ENCODE results near the gene SIAE. TPM values are rescaled to one million over a fixed set of nuclear protein-coding genes. Genes with fewer than 3 reads are reported as not detected.

Gene SIAE
- total and polyA plus RNA-seq, 9 donors: 4.9 to 10.0 (median 6.2) TPM

GRCh38 chr11:124669193-124669592 is 4.3 kb downstream of the SIAE start:
- H3K4me3 ChIP-seq (ENCODE audit: low read length): no peak overlapping the region
- H3K27me3 ChIP-seq (ENCODE audit: control insufficient read depth, insufficient read depth, low read length): peaks cover 2% of the 10 kb centered on the region
- no peak overlapping the region for H3K27ac ChIP-seq (ENCODE audit: low read length)
- H3K9me3 ChIP-seq (replicated peaks; ENCODE audit: control insufficient read depth, low read depth, low read length): no peaks in the 10 kb centered on the region
- peaks cover 3% of the 10 kb centered on the region for H3K36me3 ChIP-seq (ENCODE audit: control insufficient read depth, insufficient read depth, low read length)
- WGBS (ENCODE audit: insufficient coverage): 0% methylated on average over 1 of the region's 8 CpGs
- peaks cover 9% of the 10 kb centered on the region for H3K4me1 ChIP-seq (ENCODE audit: control insufficient read depth, insufficient read depth, low read length)
- peak; percentile 46 for DNase-seq

- Histone ChIP-seq H3K27ac (ENCODE audit: low read length) (no peak overlapping the region), H3K27me3 (ENCODE audit: control insufficient read depth, insufficient read depth, low read length) (no peaks in the 10 kb centered on the region), H3K4me3 (ENCODE audit: low read length) (no peak overlapping the region), H3K36me3 (ENCODE audit: control insufficient read depth, insufficient read depth, low read length) (peaks cover 3% of the 10 kb centered on the region), H3K9me3 (replicated peaks; ENCODE audit: control insufficient read depth, low read depth, low read length) (no peaks in the 10 kb centered on the region), H3K4me1 (ENCODE audit: control insufficient read depth, insufficient read depth, low read length) (no peaks in the 10 kb centered on the region)
- WGBS (ENCODE audit: insufficient coverage): 91% methylated on average over 3 of the region's 3 CpGs
- DNase-seq: no peak
Measured at GRCh38 chr11:124667601-124668000, 5.9 kb downstream of the SIAE start.

- Histone ChIP-seq H3K27ac (ENCODE audit: low read length) (no peak overlapping the region), H3K9me3 (replicated peaks; ENCODE audit: control insufficient read depth, low read depth, low read length) (no peaks in the 10 kb centered on the region), H3K4me1 (ENCODE audit: control insufficient read depth, insufficient read depth, low read length) (no peaks in the 10 kb centered on the region), H3K36me3 (ENCODE audit: control insufficient read depth, insufficient read depth, low read length) (peaks cover 3% of the 10 kb centered on the region), H3K4me3 (ENCODE audit: low read length) (no peak overlapping the region), H3K27me3 (ENCODE audit: control insufficient read depth, insufficient read depth, low read length) (no peaks in the 10 kb centered on the region)
- no CpG with 5 or more reads among the region's 2 CpGs for WGBS (ENCODE audit: insufficient coverage)
- DNase-seq: no peak
Measured at GRCh38 chr11:124663861-124664260, 9.7 kb downstream of the SIAE start.

- WGBS (ENCODE audit: insufficient coverage): 67% methylated on average over 2 of the region's 4 CpGs
- DNase-seq: no peak
- H3K27ac ChIP-seq (ENCODE audit: low read length): no peak overlapping the region
Measured at GRCh38 chr11:124662106-124662505, 11.4 kb downstream of the SIAE start.

GRCh38 chr11:124661553-124661952 is 12.0 kb downstream of the SIAE start:
- H3K27ac ChIP-seq (ENCODE audit: low read length): no peak overlapping the region
- no peaks in the 10 kb centered on the region for H3K27me3 ChIP-seq (ENCODE audit: control insufficient read depth, insufficient read depth, low read length)
- H3K4me1 ChIP-seq (ENCODE audit: control insufficient read depth, insufficient read depth, low read length): no peaks in the 10 kb centered on the region
- no peak for DNase-seq
- H3K9me3 ChIP-seq (replicated peaks; ENCODE audit: control insufficient read depth, low read depth, low read length): no peaks in the 10 kb centered on the region
- H3K36me3 ChIP-seq (ENCODE audit: control insufficient read depth, insufficient read depth, low read length): no peaks in the 10 kb centered on the region
- no peak overlapping the region for H3K4me3 ChIP-seq (ENCODE audit: low read length)

More at GRCh38 chr11:124662106-124662505, 11.4 kb downstream of the SIAE start:
- Histone ChIP-seq H3K4me1 (ENCODE audit: control insufficient read depth, insufficient read depth, low read length) (no peaks in the 10 kb centered on the region), H3K4me3 (ENCODE audit: low read length) (no peak overlapping the region), H3K9me3 (replicated peaks; ENCODE audit: control insufficient read depth, low read depth, low read length) (no peaks in the 10 kb centered on the region), H3K36me3 (ENCODE audit: control insufficient read depth, insufficient read depth, low read length) (no peaks in the 10 kb centered on the region), H3K27me3 (ENCODE audit: control insufficient read depth, insufficient read depth, low read length) (no peaks in the 10 kb centered on the region)

- H3K27me3 ChIP-seq (ENCODE audit: control insufficient read depth, insufficient read depth, low read length): no peaks in the 10 kb centered on the region
- no peak overlapping the region for H3K27ac ChIP-seq (ENCODE audit: low read length)
- no peaks in the 10 kb centered on the region for H3K9me3 ChIP-seq (replicated peaks; ENCODE audit: control insufficient read depth, low read depth, low read length)
- no CpG with 5 or more reads among the region's 1 CpG for WGBS (ENCODE audit: insufficient coverage)
- H3K4me3 ChIP-seq (ENCODE audit: low read length): no peak overlapping the region
- no peak for DNase-seq
- H3K4me1 ChIP-seq (ENCODE audit: control insufficient read depth, insufficient read depth, low read length): no peaks in the 10 kb centered on the region
- H3K36me3 ChIP-seq (ENCODE audit: control insufficient read depth, insufficient read depth, low read length): no peaks in the 10 kb centered on the region
Measured at GRCh38 chr11:124658986-124659385, 14.6 kb downstream of the SIAE start.

- DNase-seq: no peak
- H3K4me3 ChIP-seq (ENCODE audit: low read length): no peak overlapping the region
- no peaks in the 10 kb centered on the region for H3K9me3 ChIP-seq (replicated peaks; ENCODE audit: control insufficient read depth, low read depth, low read length)
- H3K27ac ChIP-seq (ENCODE audit: low read length): no peak overlapping the region
- H3K4me1 ChIP-seq (ENCODE audit: control insufficient read depth, insufficient read depth, low read length): no peaks in the 10 kb centered on the region
- H3K36me3 ChIP-seq (ENCODE audit: control insufficient read depth, insufficient read depth, low read length): no peaks in the 10 kb centered on the region
- no CpG with 5 or more reads among the region's 3 CpGs for WGBS (ENCODE audit: insufficient coverage)
- H3K27me3 ChIP-seq (ENCODE audit: control insufficient read depth, insufficient read depth, low read length): no peaks in the 10 kb centered on the region
Measured at GRCh38 chr11:124658501-124658900, 15.0 kb downstream of the SIAE start.

- 50% methylated on average over 3 of the region's 5 CpGs for WGBS (ENCODE audit: insufficient coverage)
- Histone ChIP-seq H3K4me1 (ENCODE audit: control insufficient read depth, insufficient read depth, low read length) (no peaks in the 10 kb centered on the region), H3K36me3 (ENCODE audit: control insufficient read depth, insufficient read depth, low read length) (no peaks in the 10 kb centered on the region), H3K27me3 (ENCODE audit: control insufficient read depth, insufficient read depth, low read length) (no peaks in the 10 kb centered on the region), H3K4me3 (ENCODE audit: low read length) (no peak overlapping the region), H3K9me3 (replicated peaks; ENCODE audit: control insufficient read depth, low read depth, low read length) (no peaks in the 10 kb centered on the region), H3K27ac (ENCODE audit: low read length) (no peak overlapping the region)
- no peak for DNase-seq
Measured at GRCh38 chr11:124657904-124658303, 15.6 kb downstream of the SIAE start.

GRCh38 chr11:124656774-124657630 is 16.5 kb downstream of the SIAE start:
- Histone ChIP-seq H3K9me3 (replicated peaks; ENCODE audit: control insufficient read depth, low read depth, low read length) (no peaks in the 10 kb centered on the region), H3K27ac (ENCODE audit: low read length) (no peak overlapping the region), H3K27me3 (ENCODE audit: control insufficient read depth, insufficient read depth, low read length) (no peaks in the 10 kb centered on the region), H3K36me3 (ENCODE audit: control insufficient read depth, insufficient read depth, low read length) (no peaks in the 10 kb centered on the region), H3K4me1 (ENCODE audit: control insufficient read depth, insufficient read depth, low read length) (no peaks in the 10 kb centered on the region), H3K4me3 (ENCODE audit: low read length) (no peak overlapping the region)
- peak; percentile 47 for DNase-seq
- WGBS (ENCODE audit: insufficient coverage): 32% methylated on average over 8 of the region's 16 CpGs

- Histone ChIP-seq H3K27me3 (ENCODE audit: control insufficient read depth, insufficient read depth, low read length) (no peaks in the 10 kb centered on the region), H3K4me3 (ENCODE audit: low read length) (no peak overlapping the region), H3K9me3 (replicated peaks; ENCODE audit: control insufficient read depth, low read depth, low read length) (no peaks in the 10 kb centered on the region), H3K36me3 (ENCODE audit: control insufficient read depth, insufficient read depth, low read length) (no peaks in the 10 kb centered on the region), H3K27ac (ENCODE audit: low read length) (no peak overlapping the region), H3K4me1 (ENCODE audit: control insufficient read depth, insufficient read depth, low read length) (peaks cover 2% of the 10 kb centered on the region)
- DNase-seq: no peak
- 57% methylated on average over 2 of the region's 6 CpGs for WGBS (ENCODE audit: insufficient coverage)
Measured at GRCh38 chr11:124648610-124649009, 24.9 kb downstream of the SIAE start.

All from muscle of leg (tissue), 11 donors.